ENCODE results near the gene BEND3. TPM values are rescaled to one million over a fixed set of nuclear protein-coding genes. Genes with fewer than 3 reads are reported as not detected.

Gene BEND3
- polyA plus RNA-seq, 2 of the 4 experiments (the other 2 are of a cell fraction) = 2.2 to 2.3 TPM

Small RNAs within 50 kb of the gene (small RNA-seq; reads per million reads assigned to genes)
- gene RNU6-1299P = 0 reads per million in 6 experiments

Other genes with a start within 250 kb of the BEND3 start
- 250 and 284 TPM in 2 replicates for gene CD24, start 140.8 kb downstream of the BEND3 start, polyA plus RNA-seq (2011; rRNA removed)
- gene CD24, start 140.8 kb downstream of the BEND3 start, polyA plus RNA-seq (2017; fragmentation: RNase III; extraction: RNeasy Plus Mini Kit Qiagen cat#74134 plus additional on column Dnase treatment) = 483 to 602 TPM (median 575 TPM) in 3 replicates
- gene MTRES1, start 87.3 kb downstream of the BEND3 start, polyA plus RNA-seq (2011; rRNA removed) = 7.5 and 11.8 TPM in 2 replicates
- 12.1 to 13.8 TPM (median 12.6 TPM) in 3 replicates for gene MTRES1, start 87.3 kb downstream of the BEND3 start, polyA plus RNA-seq (2017; fragmentation: RNase III; extraction: RNeasy Plus Mini Kit Qiagen cat#74134 plus additional on column Dnase treatment)